Stimulated activated CD4-positive, alpha-beta T cell treated with anti-CD3 and anti-CD28 coated beads, TNF-alpha, amount 100 ng/mL, for 48 hours (primary cell): ENCODE measurements around the gene CDKN2B-AS1.

ENCODE experiments used
- DNase-seq, 3 donors: peaks; one replicate each; pipeline ENCODE4 v3.0.0-alpha.2; 2020; ENCODE audit warnings: low read depth in 3 of 3

CDKN2B-AS1 gene

GRCh38 chr9:22148876-22149637 lies 154.5 kb downstream of the CDKN2B-AS1 start:
- DNase-seq: no peak

DNA sequence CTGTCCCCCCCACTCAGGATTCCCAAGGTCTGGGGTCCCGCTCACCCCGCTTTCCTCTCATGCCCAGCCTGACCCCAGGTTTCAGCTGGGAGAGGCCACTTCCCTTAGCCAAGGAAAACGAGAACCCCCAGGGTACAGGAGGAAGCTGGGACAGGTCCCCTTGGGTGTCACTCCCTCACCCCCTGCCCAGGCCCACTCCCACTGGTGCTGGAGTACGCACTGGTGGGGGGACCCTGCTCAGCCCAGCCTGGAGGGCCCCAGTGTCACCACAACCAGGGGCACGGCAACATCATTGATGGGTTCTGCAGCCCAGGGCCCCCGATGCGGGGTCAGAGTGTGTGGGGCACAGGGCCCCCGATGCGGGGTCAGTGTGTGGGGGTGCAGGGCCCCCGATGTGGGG lies 159.5 kb downstream of the CDKN2B-AS1 start:
- DNase-seq: no peak

DNA sequence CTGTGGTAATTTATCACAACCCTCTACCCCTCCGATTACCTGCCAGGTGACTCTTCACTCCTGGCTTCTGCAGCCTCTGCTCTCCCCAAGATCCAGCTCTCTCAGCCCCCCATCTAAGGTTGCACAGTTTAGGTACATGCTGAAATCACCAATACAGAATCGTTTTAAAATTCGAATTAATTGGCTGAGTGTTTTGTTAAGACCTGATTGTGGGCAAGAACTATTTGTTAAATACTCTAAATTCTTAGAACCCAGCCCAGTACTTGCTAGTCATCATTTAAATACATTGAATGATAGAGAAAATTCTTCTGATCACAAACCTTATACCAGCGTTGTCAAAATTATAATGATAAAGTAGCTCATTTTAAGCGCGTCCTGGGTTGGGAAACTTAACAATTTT lies 162.0 kb downstream of the CDKN2B-AS1 start:
- no peak for DNase-seq

GRCh38 chr9:22157276-22157675 lies 162.7 kb downstream of the CDKN2B-AS1 start:
- no peak for DNase-seq

- DNase-seq: no peak
Measured at GRCh38 chr9:22157828-22158227, 163.2 kb downstream of the CDKN2B-AS1 start.

DNA sequence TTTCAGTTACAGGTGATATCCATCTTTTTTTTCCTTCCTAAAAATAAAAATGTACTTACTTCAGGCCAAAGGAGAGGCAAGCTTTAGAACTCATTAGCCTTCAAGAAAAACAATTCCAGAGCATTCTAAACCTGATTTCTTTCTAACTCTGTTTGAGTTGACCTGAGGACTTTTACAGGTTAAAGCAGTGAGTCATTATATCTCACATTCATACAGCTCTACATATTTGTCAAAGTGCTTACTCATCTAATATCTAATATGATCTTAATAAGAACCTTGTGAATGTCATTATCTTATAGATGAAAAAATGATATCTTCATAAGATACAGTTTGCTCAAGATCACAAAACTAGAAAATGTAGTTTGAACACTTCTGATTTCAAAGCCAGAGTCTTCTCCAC lies 163.7 kb downstream of the CDKN2B-AS1 start:
- DNase-seq: no peak

GRCh38 chr9:22158927-22159346 lies 164.3 kb downstream of the CDKN2B-AS1 start:
- DNase-seq: no peak

DNA sequence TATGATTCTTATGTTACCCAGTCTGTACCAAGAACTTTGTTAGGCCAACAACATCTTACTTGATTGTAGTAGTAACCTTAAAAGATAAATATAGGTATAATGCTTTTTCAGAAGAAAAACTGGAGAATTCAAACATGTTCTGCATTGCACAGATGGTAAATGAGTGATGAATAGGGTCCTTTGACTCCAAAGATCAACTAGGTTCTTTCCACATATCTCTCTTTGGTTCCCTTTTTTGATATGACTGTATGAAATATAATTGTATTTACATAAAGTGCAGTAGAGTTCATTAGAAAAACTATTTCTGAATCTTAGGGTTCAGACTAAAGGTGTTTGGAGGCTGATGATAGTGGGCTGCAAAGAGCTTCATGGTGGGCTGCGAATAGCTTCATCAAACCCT lies 165.0 kb downstream of the CDKN2B-AS1 start:
- no peak for DNase-seq

DNA sequence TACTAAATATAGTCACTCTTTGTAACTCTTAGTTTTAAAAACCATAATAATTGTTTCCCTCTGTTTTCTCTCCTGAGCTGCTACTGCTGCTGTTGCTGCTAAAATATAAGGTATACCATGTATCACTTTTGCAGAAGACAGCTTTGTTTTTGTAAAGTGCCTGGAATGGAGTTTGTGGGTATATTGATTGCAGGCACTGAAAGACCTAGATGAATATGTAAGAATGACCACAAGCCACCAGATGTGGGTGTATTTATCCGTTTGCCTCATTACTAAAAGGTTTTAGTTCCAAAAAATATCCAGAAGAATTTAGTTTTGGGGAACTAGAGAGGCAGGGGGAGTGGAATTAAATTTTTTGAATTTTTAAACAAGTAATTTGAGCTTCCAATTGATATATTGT lies 165.6 kb downstream of the CDKN2B-AS1 start:
- DNase-seq: no peak

DNA sequence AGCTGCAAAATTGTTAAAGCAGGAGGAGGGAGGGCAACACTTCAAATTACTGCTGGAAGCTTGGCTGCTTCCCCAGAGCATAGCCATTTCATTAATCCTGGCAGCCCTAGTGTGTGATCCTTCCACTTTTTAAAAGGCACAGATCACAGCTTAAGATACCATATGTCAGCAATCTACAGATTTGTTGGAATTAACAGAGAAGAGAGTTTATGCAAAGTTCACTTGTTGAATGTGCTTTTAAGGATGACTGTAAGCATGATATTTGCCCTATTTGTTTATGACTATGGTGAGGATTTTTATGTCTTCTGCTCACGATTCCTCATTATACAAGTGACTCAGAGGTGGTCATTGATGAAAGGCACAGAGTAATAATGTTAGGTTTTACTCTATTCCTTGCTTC lies 170.6 kb downstream of the CDKN2B-AS1 start:
- no peak for DNase-seq

- no peak for DNase-seq
Measured at GRCh38 chr9:22169243-22169642, 174.7 kb downstream of the CDKN2B-AS1 start.

- DNase-seq: no peak
Measured at GRCh38 chr9:22169727-22170503, 175.3 kb downstream of the CDKN2B-AS1 start.
